ENCODE results near the gene CLMN. TPM values are rescaled to one million over a fixed set of nuclear protein-coding genes. Genes with fewer than 3 reads are reported as not detected.

CLMN gene
- total and polyA plus RNA-seq, 10 of the 15 experiments (the other 5 are each of a cell fraction or from before 2014, with no cell fraction given): 7.8 to 49.3 (median 18.5) TPM

DNA sequence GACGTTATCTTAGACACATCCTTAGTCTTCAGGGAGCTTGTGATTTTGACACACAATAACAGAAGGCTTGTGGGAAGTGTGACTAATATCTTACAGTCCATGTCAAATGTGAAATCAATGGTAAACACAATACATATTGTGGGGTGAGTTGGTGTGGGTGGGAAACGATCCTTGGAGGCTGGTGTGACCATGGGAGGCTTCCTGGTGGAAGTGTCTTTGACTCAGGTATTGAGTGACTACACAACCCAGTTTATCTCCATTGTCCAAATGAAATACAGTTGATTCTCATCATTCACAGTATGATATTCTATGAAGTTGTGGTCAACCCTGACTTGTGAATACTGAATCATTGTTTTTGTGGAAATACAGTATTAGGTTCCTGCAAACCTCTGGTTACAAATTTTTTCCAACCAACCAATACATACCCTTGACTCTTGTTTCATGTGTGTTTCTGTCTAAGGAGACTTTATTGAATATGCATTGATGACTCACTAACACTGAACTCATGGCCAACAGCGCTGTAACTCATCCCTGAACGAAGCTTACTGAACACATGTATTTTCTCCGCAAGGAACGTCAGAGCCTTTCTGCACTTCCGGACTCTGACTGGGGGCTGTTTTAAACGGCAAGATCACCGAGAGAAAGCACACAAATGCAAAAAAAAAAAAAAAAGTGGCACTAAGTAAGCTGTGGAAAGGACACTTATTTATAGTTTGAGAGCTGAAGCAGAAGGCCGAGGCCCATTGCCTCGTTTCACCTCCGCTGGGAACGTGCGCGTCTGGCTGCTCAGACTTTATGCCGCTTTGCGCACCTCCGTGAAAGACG is 59.0 kb downstream of the CLMN start (continued):
- no peak for TF ChIP-seq BHLHE40 (IDR thresholded peaks at IDR 0.05; ENCODE audit: borderline replicate concordance in 1 of 2, low read depth in 2 of 2, low read length in 1 of 2)
- TF ChIP-seq ZBTB33 (IDR thresholded peaks at IDR 0.05): no peak
- no peak for TF ChIP-seq TBL1XR1 (IDR thresholded peaks at IDR 0.05; ENCODE audit: low read depth, low read length)
- TF ChIP-seq, protein P1, sequence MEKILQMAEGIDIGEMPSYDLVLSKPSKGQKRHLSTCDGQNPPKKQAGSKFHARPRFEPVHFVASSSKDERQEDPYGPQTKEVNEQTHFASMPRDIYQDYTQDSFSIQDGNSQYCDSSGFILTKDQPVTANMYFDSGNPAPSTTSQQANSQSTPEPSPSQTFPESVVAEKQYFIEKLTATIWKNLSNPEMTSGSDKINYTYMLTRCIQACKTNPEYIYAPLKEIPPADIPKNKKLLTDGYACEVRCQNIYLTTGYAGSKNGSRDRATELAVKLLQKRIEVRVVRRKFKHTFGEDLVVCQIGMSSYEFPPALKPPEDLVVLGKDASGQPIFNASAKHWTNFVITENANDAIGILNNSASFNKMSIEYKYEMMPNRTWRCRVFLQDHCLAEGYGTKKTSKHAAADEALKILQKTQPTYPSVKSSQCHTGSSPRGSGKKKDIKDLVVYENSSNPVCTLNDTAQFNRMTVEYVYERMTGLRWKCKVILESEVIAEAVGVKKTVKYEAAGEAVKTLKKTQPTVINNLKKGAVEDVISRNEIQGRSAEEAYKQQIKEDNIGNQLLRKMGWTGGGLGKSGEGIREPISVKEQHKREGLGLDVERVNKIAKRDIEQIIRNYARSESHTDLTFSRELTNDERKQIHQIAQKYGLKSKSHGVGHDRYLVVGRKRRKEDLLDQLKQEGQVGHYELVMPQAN (conservative IDR thresholded peaks at IDR 0.05): no peak
- no peak for TF ChIP-seq HDGF (IDR thresholded peaks at IDR 0.05)
- no peak for TF ChIP-seq NRF1 (conservative IDR thresholded peaks at IDR 0.05; ENCODE audit: low read depth, low read length)
- no peak for TF ChIP-seq ZNF274 (IDR thresholded peaks at IDR 0.05; ENCODE audit: insufficient read depth, insufficient read length)
- no peak for TF ChIP-seq ELK1 (IDR thresholded peaks at IDR 0.05; ENCODE audit: low read depth, low read length)
- no peak for TF ChIP-seq CHD2 (IDR thresholded peaks at IDR 0.05; ENCODE audit: borderline replicate concordance, low read depth, low read length)
- TF ChIP-seq JUNB (IDR thresholded peaks at IDR 0.05): peak; percentile 87
- TF ChIP-seq SUZ12 (IDR thresholded peaks at IDR 0.05; ENCODE audit: unreplicated experiment): no peak
- TF ChIP-seq PBX3 (IDR thresholded peaks at IDR 0.05; ENCODE audit: insufficient replicate concordance, low read depth, low read length): peak; percentile 36
- no peak for TF ChIP-seq ATF3 (IDR thresholded peaks at IDR 0.05; ENCODE audit: borderline replicate concordance, extremely low read depth, low read depth, low read length)
- no peak for TF ChIP-seq NBN (IDR thresholded peaks at IDR 0.05)
- peak; percentile 80; the same call in 1 of the 2 replicates for TF ChIP-seq BCL11A (IDR thresholded peaks at IDR 0.05; ENCODE audit: low read depth, low read length)
- TF ChIP-seq ESRRA (IDR thresholded peaks at IDR 0.05; ENCODE audit: low read length): no peak
- TF ChIP-seq CBX5 (IDR thresholded peaks at IDR 0.05; ENCODE audit: low read depth): no peak
- no peak for TF ChIP-seq ZBTB4 (CRISPR knock-in tag; IDR thresholded peaks at IDR 0.05)

All from GM12878 (cell line).